ENCODE results near the gene ZMIZ2. TPM values are rescaled to one million over a fixed set of nuclear protein-coding genes. Genes with fewer than 3 reads are reported as not detected.

ZMIZ2 gene
- total and polyA plus RNA-seq, 9 of the 15 experiments (the other 6 are each of a cell fraction or from before 2014, with no cell fraction given), result 0.13 to 40.3 (median 4.9) TPM

- no peak for TF ChIP-seq AFF1 (IDR thresholded peaks at IDR 0.05; ENCODE audit: low read depth in 1 of 2, partially characterized antibody in 2 of 2)
- TF ChIP-seq ZNF316 (IDR thresholded peaks at IDR 0.05), result no peak
- no peak for TF ChIP-seq ZBTB26 (CRISPR knock-in tag; IDR thresholded peaks at IDR 0.05)
Observed at GRCh38 chr7:44767912-44768627, 19.4 kb downstream of the ZMIZ2 start (continued).
